Activated CD4-positive, alpha-beta memory T cell treated with anti-CD3 and anti-CD28 coated beads for 36 hours (primary cell): Measurements from ENCODE around the gene EHD1. TPM values are rescaled to one million over a fixed set of nuclear protein-coding genes. Genes with fewer than 3 reads are reported as not detected.

ENCODE experiments used
- CTCF ChIA-PET: fragments of 350-600 bp; sonication (Branson Sonifier 250); formaldehyde crosslinking; loops from one replicate; lab custom pipeline; 2021; ENCODE audit warnings: antibody characterized with exemption, inconsistent platforms; lab: Charles Lee
- POLR2A ChIA-PET: fragments of 350-600 bp; sonication (Branson Sonifier 250); formaldehyde crosslinking; loops from one replicate; lab custom pipeline; 2021; ENCODE audit warnings: antibody characterized with exemption; lab: Charles Lee
- DNase-seq: peaks from one replicate; pipeline ENCODE4 v3.0.0-alpha.2; 2020
- H3K27ac Mint-ChIP-seq: one replicate; pipeline ENCODE4 v1.8.0; 2021; ENCODE audit warnings: mixed read lengths
- H3K27me3 Mint-ChIP-seq: one replicate; pipeline ENCODE4 v1.8.0; 2021; ENCODE audit warnings: mixed read lengths
- H3K36me3 Mint-ChIP-seq: one replicate; pipeline ENCODE4 v1.8.0; 2021; ENCODE audit warnings: mixed read lengths
- H3K4me1 Mint-ChIP-seq: one replicate; pipeline ENCODE4 v1.8.0; 2021; ENCODE audit warnings: low read depth, mixed read lengths
- H3K4me3 Mint-ChIP-seq: one replicate; pipeline ENCODE4 v1.8.0; 2021; ENCODE audit warnings: mild to moderate bottlenecking, mixed read lengths
- H3K9me3 Mint-ChIP-seq: one replicate; pipeline ENCODE4 v1.8.0; 2021; ENCODE audit warnings: mixed read lengths
- intact Hi-C: fragments of 100-400 bp; cut with micrococcal nuclease; formaldehyde crosslinking; loops from one replicate; pipeline ENCODE4 v1.15.1; 2023
- total RNA-seq, 2 experiments: library from RNA; stranded (reverse); gene quantifications; one replicate each; pipeline ENCODE4 v1.2.3, GENCODE V29; 2021

EHD1 gene
- total RNA-seq, 2 experiments from 2014 or later, result 103 to 113 TPM

DNA sequence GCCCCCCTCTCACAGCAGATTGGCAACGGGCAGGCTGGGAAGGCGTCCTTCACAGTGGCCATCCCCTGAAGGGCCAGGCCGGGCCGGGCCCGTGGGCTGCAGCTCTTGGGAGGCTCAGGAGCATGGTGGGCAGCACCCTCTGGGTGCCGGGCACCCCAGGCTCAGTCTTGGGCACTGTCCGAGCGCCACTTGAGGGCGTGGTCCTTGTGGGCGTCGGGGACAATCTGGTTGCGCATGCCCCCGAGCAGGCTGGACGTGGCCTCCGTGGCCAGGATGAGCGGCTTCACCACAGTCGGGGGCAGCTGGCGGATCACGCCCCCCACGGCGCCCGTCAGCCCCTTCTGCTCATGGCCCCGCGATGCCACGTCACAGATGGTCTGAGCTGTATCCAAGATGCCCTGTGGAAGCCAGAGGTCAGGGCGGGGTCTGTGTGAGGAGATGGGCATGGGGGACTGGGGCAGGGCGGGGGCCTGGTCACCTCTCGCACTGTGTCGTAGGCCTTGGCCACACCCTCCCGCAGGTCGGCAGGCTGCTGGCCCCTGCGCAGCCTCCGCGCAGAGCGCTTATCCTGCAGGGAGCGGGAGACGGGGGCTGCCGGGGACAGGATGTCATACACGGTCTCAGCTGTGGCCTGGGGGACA lies 16.5 kb upstream of the EHD1 start:
- H3K27ac Mint-ChIP-seq, result no peak overlapping the region
- no peak for DNase-seq
- H3K36me3 Mint-ChIP-seq, result peaks cover 8% of the 10 kb centered on the region
- intact Hi-C loops, result loop anchor here (1.0 kb wide), 1 partner anchor 48 kb away; no protein-coding TSS in a partner anchor
- peaks cover 8% of the 10 kb centered on the region for H3K4me1 Mint-ChIP-seq
- POLR2A ChIA-PET, result no interaction called here
- CTCF ChIA-PET, result interaction anchor here (1.3 to 29.7 kb wide), 3 partner anchors 14 to 38 kb away, joined by 4 to 1198 read pairs (median 5); partner anchors contain the start of genes CDC42BPG and EHD1
- no peak overlapping the region for H3K4me3 Mint-ChIP-seq
- H3K27me3 Mint-ChIP-seq, result no peaks in the 10 kb centered on the region
- no peaks in the 10 kb centered on the region for H3K9me3 Mint-ChIP-seq

DNA sequence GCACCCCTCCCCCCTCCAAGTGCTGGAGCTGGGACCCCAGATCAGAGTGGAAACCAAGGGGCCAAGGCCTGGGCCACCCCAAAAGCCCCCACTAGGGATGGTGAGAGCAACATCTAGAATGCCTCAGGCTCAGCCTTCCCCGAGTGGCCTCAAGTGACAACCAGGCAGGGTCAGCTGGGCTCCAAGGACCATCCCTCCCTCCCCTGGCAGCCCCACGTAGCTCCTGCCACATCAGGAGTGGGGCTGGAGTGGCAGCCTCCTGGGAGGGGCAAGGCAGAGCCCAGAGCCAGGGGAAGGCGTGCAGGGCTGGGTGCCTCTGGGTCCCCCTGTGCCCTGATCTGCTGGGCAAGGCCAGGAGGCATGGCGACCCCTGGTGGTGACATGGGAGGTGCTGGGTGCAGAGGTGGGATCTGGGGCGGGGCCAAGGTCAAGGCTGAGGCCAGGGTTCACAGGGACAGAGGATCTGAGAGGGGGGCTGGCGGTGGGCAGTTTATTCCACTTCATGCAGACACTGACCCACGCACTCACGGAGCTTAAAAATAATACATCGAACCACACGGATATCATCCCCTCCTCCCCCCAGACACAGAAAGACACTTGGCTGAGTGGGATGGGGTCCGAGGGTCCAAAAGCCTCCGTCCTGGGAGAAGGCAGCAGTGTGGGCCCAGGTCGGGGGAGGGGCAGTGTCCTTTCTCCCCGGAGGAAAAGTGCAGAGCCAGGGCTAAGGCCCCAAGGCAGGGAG lies 15.8 kb upstream of the EHD1 start:
- POLR2A ChIA-PET, result interaction anchor here (0.9 to 1.3 kb wide), 4 partner anchors 10 to 46 kb away, joined by 3 to 4 read pairs (median 4); partner anchors contain the start of gene EHD1
- Mint-ChIP-seq H3K36me3 (peaks cover 5% of the 10 kb centered on the region), H3K27me3 (no peaks in the 10 kb centered on the region), H3K4me1 (peaks cover 2% of the 10 kb centered on the region), H3K4me3 (no peak overlapping the region), H3K9me3 (no peaks in the 10 kb centered on the region), H3K27ac (peak overlapping the region; percentile 46)
- DNase-seq, result peak; percentile 94
- intact Hi-C loops, result loop anchor here (1.0 kb wide), 1 partner anchor 47 kb away; no protein-coding TSS in a partner anchor
- CTCF ChIA-PET, result interaction anchor here (0.8 to 29.7 kb wide), 13 partner anchors 9 to 241 kb away, joined by 3 to 1198 read pairs (median 4); partner anchors contain the start of genes CDC42BPG and EHD1

- POLR2A ChIA-PET, result interaction anchor here (0.9 to 1.3 kb wide), 4 partner anchors 9 to 45 kb away, joined by 3 to 4 read pairs (median 4); partner anchors contain the start of gene EHD1
- CTCF ChIA-PET, result interaction anchor here (0.8 to 29.7 kb wide), 14 partner anchors 8 to 242 kb away, joined by 3 to 1198 read pairs (median 4); partner anchors contain the start of genes CDC42BPG and EHD1
- peaks cover 4% of the 10 kb centered on the region for H3K36me3 Mint-ChIP-seq
- H3K9me3 Mint-ChIP-seq, result no peaks in the 10 kb centered on the region
- peaks cover 4% of the 10 kb centered on the region for H3K4me1 Mint-ChIP-seq
- no peaks in the 10 kb centered on the region for H3K27me3 Mint-ChIP-seq
- intact Hi-C loops, result loop anchor here (1.0 kb wide), 1 partner anchor 46 kb away; no protein-coding TSS in a partner anchor
- H3K4me3 Mint-ChIP-seq, result no peak overlapping the region
- DNase-seq, result no peak
- H3K27ac Mint-ChIP-seq, result no peak overlapping the region
These were observed 15.0 kb upstream of the EHD1 start for GRCh38 chr11:64893194-64894069.

- Mint-ChIP-seq H3K27me3 (no peaks in the 10 kb centered on the region), H3K4me3 (no peak overlapping the region), H3K27ac (no peak overlapping the region), H3K4me1 (peaks cover 9% of the 10 kb centered on the region), H3K36me3 (peaks cover 2% of the 10 kb centered on the region), H3K9me3 (no peaks in the 10 kb centered on the region)
- DNase-seq, result no peak
- POLR2A ChIA-PET, result no interaction called here
- intact Hi-C loops, result no loop called here
- CTCF ChIA-PET, result interaction anchor here (1.4 to 29.7 kb wide), 2 partner anchors 36 to 105 kb away, joined by 3 to 1198 read pairs; partner anchors contain the start of gene CDC42BPG
These were observed 14.4 kb upstream of the EHD1 start for GRCh38 chr11:64892838-64893193.

DNA sequence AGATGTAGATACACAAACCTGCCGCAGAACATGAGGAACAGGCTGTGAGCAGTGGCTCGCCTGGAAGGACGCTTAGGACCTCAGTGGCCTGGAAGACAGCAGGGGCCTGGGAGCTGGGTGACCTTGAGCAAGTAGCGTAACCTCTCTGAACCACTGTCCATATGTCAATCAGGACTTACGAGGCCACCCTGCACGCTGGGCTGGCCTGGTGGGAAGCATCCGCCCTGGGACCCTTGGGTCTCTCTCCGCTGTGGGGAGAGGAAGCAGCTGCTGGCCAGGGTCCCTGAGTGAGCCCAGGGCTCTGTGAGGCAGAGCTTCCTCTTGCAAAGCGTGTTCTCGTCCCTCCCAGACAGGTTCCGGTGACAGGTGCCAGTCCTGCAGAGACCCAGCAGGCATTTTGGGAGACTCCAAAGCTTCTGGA lies 14.0 kb upstream of the EHD1 start:
- H3K4me3 Mint-ChIP-seq, result no peak overlapping the region
- H3K36me3 Mint-ChIP-seq, result peaks cover 2% of the 10 kb centered on the region
- intact Hi-C loops, result no loop called here
- no peak for DNase-seq
- peaks cover 12% of the 10 kb centered on the region for H3K4me1 Mint-ChIP-seq
- no peaks in the 10 kb centered on the region for H3K27me3 Mint-ChIP-seq
- no peaks in the 10 kb centered on the region for H3K9me3 Mint-ChIP-seq
- H3K27ac Mint-ChIP-seq, result no peak overlapping the region
- ChIA-PET CTCF (interaction anchor here (1.4 to 29.7 kb wide), 2 partner anchors 36 to 105 kb away, joined by 3 to 1198 read pairs; partner anchors contain the start of gene CDC42BPG), POLR2A (no interaction called here)

GRCh38 chr11:64891880-64892279 lies 13.5 kb upstream of the EHD1 start:
- ChIA-PET POLR2A (no interaction called here), CTCF (interaction anchor here (0.7 to 29.7 kb wide), 3 partner anchors 13 to 104 kb away, joined by 3 to 1198 read pairs (median 3); partner anchors contain the start of genes CDC42BPG and EHD1)
- H3K4me1 Mint-ChIP-seq, result peaks cover 15% of the 10 kb centered on the region
- H3K4me3 Mint-ChIP-seq, result no peak overlapping the region
- no peak overlapping the region for H3K27ac Mint-ChIP-seq
- H3K36me3 Mint-ChIP-seq, result peaks cover 2% of the 10 kb centered on the region
- DNase-seq, result no peak
- intact Hi-C loops, result no loop called here
- no peaks in the 10 kb centered on the region for H3K27me3 Mint-ChIP-seq
- H3K9me3 Mint-ChIP-seq, result no peaks in the 10 kb centered on the region

DNA sequence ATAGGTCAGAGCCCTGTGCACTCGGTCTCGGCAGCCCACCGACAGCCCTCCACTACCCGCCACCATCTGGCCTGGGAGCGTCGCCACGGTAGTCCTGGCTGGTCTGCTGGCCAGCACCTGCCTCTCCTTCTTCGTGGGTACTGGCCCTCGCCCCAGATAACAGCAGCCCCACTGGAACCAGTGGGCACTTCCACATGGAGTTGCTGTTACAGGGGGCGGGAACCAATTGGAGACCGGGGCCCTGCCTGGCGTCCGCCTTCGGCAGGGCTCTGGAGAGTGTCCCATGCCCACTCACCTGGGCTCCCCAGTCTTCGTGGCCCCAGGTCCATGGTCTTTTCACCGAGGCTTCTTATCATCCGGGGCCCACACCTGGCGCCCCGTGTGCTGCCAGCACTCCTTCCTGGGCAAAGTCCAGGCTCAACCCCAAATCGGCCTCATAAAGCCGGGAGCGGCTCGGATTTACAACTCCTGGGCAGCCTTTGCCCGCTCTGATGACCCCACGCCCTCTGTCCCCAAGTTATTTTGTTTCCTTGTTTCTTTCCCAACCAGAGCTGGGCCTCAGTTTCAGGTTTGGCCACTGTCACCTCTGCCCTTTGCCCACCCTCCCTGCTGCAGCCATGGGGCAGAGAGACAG lies 12.9 kb upstream of the EHD1 start:
- ChIA-PET POLR2A (interaction anchor here (1.2 kb wide), 1 partner anchor 32 kb away, joined by 4 read pairs; no protein-coding TSS in a partner anchor), CTCF (interaction anchor here (0.7 to 29.7 kb wide), 2 partner anchors 13 to 35 kb away, joined by 3 to 1198 read pairs; partner anchors contain the start of genes CDC42BPG and EHD1)
- intact Hi-C loops, result no loop called here
- Mint-ChIP-seq H3K4me1 (peaks cover 15% of the 10 kb centered on the region), H3K36me3 (peaks cover 2% of the 10 kb centered on the region), H3K27ac (no peak overlapping the region), H3K9me3 (no peaks in the 10 kb centered on the region), H3K4me3 (no peak overlapping the region), H3K27me3 (no peaks in the 10 kb centered on the region)
- DNase-seq, result no peak

DNA sequence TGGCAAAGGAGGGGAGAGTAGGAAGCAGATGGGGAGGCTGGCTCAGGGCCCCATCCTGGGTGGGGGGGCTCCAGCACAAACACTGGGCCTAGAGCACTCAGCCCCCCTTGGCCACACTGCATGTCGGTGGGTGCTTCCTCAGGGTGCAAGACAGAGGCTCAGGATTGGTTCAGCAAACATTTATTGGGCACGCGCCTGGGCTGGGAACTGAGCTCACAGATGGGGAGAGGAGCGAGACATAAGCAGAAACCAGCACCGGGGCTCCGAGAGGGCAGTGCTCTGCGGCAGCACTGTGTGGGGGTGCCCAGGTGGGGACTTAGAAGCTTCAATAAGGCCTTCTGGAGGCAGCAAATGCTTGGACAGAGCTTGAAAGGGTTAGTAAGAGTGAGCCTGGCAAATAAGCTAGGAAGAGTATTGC lies 12.1 kb upstream of the EHD1 start:
- peaks cover 2% of the 10 kb centered on the region for H3K36me3 Mint-ChIP-seq
- H3K27ac Mint-ChIP-seq, result no peak overlapping the region
- no peak for DNase-seq

DNA sequence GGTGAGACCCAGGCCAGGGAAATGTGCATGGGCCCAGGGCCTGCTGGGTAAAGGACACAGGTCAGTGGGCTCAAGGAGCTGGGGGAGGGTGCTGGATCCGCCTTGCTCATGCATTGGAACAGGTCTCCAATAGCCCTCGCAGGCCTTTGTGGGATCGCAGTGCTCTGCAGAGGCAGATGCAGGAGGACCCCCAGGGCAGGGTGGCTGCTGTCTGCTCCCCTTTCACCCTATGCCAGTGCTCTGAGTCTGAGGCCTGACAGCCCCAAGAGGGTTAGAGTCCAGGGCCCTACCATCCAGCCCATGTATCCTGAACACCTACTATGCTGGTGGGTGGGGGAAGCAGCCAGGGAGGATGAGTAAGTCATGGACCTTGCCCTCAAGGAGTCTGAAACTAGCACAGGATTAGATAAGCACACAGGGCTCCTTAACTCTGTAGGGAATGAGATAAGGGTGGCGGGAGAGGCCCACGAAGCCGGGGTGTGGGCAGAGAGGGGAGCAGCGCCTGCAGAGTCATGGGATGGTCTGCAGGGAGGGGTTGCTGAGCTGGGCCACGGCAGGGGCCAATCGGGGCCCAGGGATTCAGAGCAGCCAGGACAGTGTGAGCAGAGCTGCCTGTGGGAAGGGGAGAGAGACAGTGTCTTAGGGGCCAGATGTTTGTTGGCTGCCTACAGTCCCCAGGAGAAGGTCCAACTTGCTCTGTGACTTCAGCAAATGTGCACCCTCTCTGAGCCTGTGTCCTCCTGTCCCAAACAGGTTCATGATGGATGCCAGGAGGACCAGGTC lies 10.5 kb upstream of the EHD1 start:
- H3K27me3 Mint-ChIP-seq, result no peaks in the 10 kb centered on the region
- no peaks in the 10 kb centered on the region for H3K36me3 Mint-ChIP-seq
- no peak overlapping the region for H3K27ac Mint-ChIP-seq
- H3K4me1 Mint-ChIP-seq, result peaks cover 30% of the 10 kb centered on the region
- ChIA-PET POLR2A (interaction anchor here (1.3 to 1.8 kb wide), 2 partner anchors 28 to 32 kb away, joined by 4 to 9 read pairs; no protein-coding TSS in a partner anchor), CTCF (interaction anchor here (1.0 to 29.7 kb wide), 6 partner anchors 10 to 125 kb away, joined by 3 to 1198 read pairs (median 9); partner anchors contain the start of genes ARL2, CDC42BPG and EHD1)
- H3K9me3 Mint-ChIP-seq, result no peaks in the 10 kb centered on the region
- DNase-seq, result no peak
- intact Hi-C loops, result loop anchor here (1.0 kb wide), 1 partner anchor 11 kb away; the partner anchor contains the start of gene EHD1
- H3K4me3 Mint-ChIP-seq, result no peak overlapping the region

More for the DNA sequence above, 12.1 kb upstream of the EHD1 start:
- CTCF ChIA-PET, result interaction anchor here (1.3 to 29.7 kb wide), 3 partner anchors 11 to 123 kb away, joined by 3 to 1198 read pairs (median 4); partner anchors contain the start of genes ARL2, CDC42BPG and EHD1
- POLR2A ChIA-PET, result interaction anchor here (1.2 kb wide), 1 partner anchor 31 kb away, joined by 4 read pairs; no protein-coding TSS in a partner anchor
- intact Hi-C loops, result no loop called here
- no peak overlapping the region for H3K4me3 Mint-ChIP-seq
- no peaks in the 10 kb centered on the region for H3K9me3 Mint-ChIP-seq
- peaks cover 22% of the 10 kb centered on the region for H3K4me1 Mint-ChIP-seq
- no peaks in the 10 kb centered on the region for H3K27me3 Mint-ChIP-seq

GRCh38 chr11:64888406-64888728 lies 9.9 kb upstream of the EHD1 start:
- peaks cover 30% of the 10 kb centered on the region for H3K4me1 Mint-ChIP-seq
- CTCF ChIA-PET, result interaction anchor here (0.5 to 29.7 kb wide), 17 partner anchors 8 to 216 kb away, joined by 3 to 1198 read pairs (median 4); partner anchors contain the start of genes ARL2, CDC42BPG, EHD1 and SF1
- no peak for DNase-seq
- H3K27me3 Mint-ChIP-seq, result no peaks in the 10 kb centered on the region
- no peaks in the 10 kb centered on the region for H3K36me3 Mint-ChIP-seq
- POLR2A ChIA-PET, result interaction anchor here (0.6 to 1.8 kb wide), 4 partner anchors 11 to 32 kb away, joined by 3 to 9 read pairs (median 5); no protein-coding TSS in a partner anchor
- H3K27ac Mint-ChIP-seq, result no peak overlapping the region
- peak overlapping the region; percentile 66 for H3K4me3 Mint-ChIP-seq
- H3K9me3 Mint-ChIP-seq, result no peaks in the 10 kb centered on the region
- intact Hi-C loops, result loop anchor here (1.0 kb wide), 1 partner anchor 10 kb away; the partner anchor contains the start of gene EHD1
